Ramos (cell line): ENCODE data around the gene GRIN3B.

Experiments used
- in situ Hi-C: fragments of 300-500 bp; cut with MboI; formaldehyde crosslinking; loops from one replicate; pipeline ENCODE4 v1.14.3; 2022; ENCODE audit warnings: low sequenced_read_pairs; ENCODE audit not compliant: unreplicated experiment

GRIN3B gene

DNA sequence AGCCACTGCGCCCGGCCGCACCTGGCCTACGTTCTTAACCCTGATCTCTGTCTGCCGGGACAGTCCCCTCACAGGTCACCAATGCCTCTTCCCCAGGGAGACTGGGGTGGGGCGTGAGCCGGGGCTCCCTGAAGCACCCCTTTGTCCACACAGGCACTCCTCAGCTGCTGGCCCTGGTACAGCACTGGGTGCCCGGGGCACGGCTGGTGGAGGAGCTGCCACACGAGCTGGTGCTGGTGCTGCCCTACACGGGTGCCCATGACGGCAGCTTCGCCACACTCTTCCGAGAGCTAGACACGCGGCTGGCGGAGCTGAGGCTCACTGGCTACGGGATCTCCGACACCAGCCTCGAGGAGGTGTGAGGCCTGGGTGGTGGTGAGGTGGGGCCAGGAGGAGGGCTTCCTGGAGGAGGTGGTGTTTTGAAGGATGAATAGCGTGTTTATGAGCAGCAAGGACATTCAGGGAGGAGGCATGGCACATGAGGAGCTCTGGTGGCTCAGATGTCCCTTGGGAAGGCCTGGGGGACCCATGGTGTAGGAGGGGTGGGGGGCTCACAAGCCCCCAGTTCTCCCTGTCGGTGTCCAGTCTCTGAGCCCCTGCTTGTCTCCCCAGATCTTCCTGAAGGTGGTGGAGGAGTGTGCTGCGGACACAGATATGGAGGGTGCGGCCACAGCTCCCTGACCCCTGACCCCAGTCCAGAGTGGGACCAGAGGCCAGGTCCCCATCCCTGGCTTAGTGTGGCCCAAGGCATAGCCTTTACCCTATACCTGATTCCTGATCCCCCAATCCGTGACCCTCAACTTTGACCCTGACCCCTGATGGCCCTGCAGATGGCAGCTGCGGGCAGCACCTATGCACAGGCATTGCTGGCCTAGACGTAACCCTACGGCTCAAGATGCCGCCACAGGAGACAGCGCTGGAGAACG is 53.2 kb downstream of the GRIN3B start:
- in situ Hi-C loops, result no loop called here

GRCh38 chr19:1054102-1055027 is 54.1 kb downstream of the GRIN3B start:
- in situ Hi-C loops, result no loop called here

GRCh38 chr19:1055028-1055425 is 54.8 kb downstream of the GRIN3B start:
- in situ Hi-C loops, result no loop called here

- in situ Hi-C loops, result no loop called here
Measured at GRCh38 chr19:1055886-1056620, 55.8 kb downstream of the GRIN3B start.

DNA sequence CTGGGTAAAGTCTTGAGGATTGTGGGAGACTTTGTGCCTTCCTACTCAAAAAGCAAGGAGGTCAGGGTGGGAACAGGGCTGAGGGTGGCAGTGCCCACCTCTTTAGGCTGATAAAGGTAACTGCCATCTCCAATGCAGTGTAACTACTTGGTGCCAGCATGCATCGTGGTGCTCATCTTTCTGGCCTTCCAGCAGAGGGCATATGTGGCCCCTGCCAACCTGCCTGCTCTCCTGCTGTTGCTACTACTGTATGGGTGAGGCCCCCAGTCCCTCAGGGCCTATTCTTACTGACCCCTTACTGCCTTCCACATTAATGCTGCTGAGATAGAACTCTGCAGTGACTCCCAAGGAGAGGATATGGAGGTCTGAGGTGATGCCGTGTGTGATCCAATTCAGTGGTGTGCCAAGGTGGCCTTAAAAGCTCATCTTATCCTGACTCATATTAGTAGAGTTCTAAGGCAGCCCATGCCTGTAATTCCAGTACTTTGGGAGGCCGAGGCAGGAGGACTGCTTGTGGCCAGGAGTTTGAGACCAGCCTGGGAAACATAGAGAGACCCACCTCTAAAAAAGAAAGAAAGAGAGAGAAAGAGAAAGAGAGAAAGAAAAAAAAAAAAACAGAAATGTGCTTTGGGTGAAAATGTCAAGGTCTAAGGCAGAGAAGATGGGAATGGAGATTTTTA is 57.1 kb downstream of the GRIN3B start:
- in situ Hi-C loops, result no loop called here

- in situ Hi-C loops, result no loop called here
Measured at GRCh38 chr19:1058112-1058511, 57.9 kb downstream of the GRIN3B start.
